Right atrium auricular region (tissue), 2 donors: Measurements from ENCODE around the gene KBTBD8. TPM values are rescaled to one million over a fixed set of nuclear protein-coding genes. Genes with fewer than 3 reads are reported as not detected.

ENCODE experiments used
- DNase-seq: peaks from one replicate; pipeline ENCODE4 v3.0.0-alpha.2; 2019; ENCODE audit warnings: low spot score
- H3K27ac ChIP-seq, 2 donors: fragments of 200-600 bp; sonication (generic); 1 replicate in 1 of 2; 2 replicates in 1 of 2; pipeline ENCODE4 v1.5.1; 2016 to 2019
- H3K27me3 ChIP-seq, 2 donors: fragments of 200-600 bp; sonication (generic); one replicate each; pipeline versions ENCODE4 v1.5.1 to v1.6.0; 2017 to 2019
- H3K36me3 ChIP-seq: fragments of 200-600 bp; sonication (generic); one replicate; pipeline ENCODE4 v1.5.1; 2016
- H3K4me1 ChIP-seq, 2 donors: fragments of 200-600 bp; sonication (generic); one replicate each; pipeline versions ENCODE4 v1.5.1 to v1.6.0; 2017 to 2019
- H3K4me3 ChIP-seq, 2 donors: fragments of 200-600 bp; sonication (generic); 1 replicate in 1 of 2; 2 replicates in 1 of 2; pipeline ENCODE4 v1.5.1; 2017 to 2019; ENCODE audit warnings: mild to moderate bottlenecking in 1 of 2, moderate library complexity in 1 of 2
- H3K9me3 ChIP-seq, 2 donors: fragments of 200-600 bp; sonication (generic); one replicate each; pipeline ENCODE4 v1.5.1; 2019
- CTCF ChIP-seq, 2 donors: fragments of 200-600 bp; sonication (generic); IDR thresholded peaks; one replicate each; pipeline ENCODE4 v1.5.1; 2019; ENCODE audit warnings: antibody characterized with exemption in 2 of 2
- total RNA-seq, 2 donors: library from RNA; depleted of rRNA; stranded (reverse); fragments of >200 nt; gene quantifications; one replicate each; pipeline ENCODE4 v1.1.0, GENCODE V29; 2016

The KBTBD8 gene
- total RNA-seq, 2 donors from 2014 or later = 4.4 to 6.9 TPM

- Histone ChIP-seq H3K36me3 (no peaks in the 10 kb centered on the region), H3K9me3 (no peaks in the 10 kb centered on the region), H3K27ac (no peak overlapping the region), H3K27me3 (no peaks in the 10 kb centered on the region), H3K4me1 (no peaks in the 10 kb centered on the region), H3K4me3 (no peak overlapping the region)
- no peak for TF ChIP-seq CTCF (IDR thresholded peaks at IDR 0.05)
- DNase-seq = no peak
Observed at GRCh38 chr3:66980791-66981190, 17.3 kb upstream of the KBTBD8 start.

- TF ChIP-seq CTCF (IDR thresholded peaks at IDR 0.05) = no peak
- Histone ChIP-seq H3K4me1 (no peaks in the 10 kb centered on the region), H3K36me3 (no peaks in the 10 kb centered on the region), H3K27ac (no peak overlapping the region), H3K9me3 (no peaks in the 10 kb centered on the region), H3K4me3 (no peak overlapping the region), H3K27me3 (no peaks in the 10 kb centered on the region)
- no peak for DNase-seq
Observed at GRCh38 chr3:66983101-66983500, 15.0 kb upstream of the KBTBD8 start.

GRCh38 chr3:66985336-66985920 lies 12.7 kb upstream of the KBTBD8 start:
- no peak for DNase-seq
- TF ChIP-seq CTCF (IDR thresholded peaks at IDR 0.05) = no peak
- no peaks in the 10 kb centered on the region for H3K9me3 ChIP-seq
- no peaks in the 10 kb centered on the region for H3K4me1 ChIP-seq
- no peaks in the 10 kb centered on the region for H3K27me3 ChIP-seq
- H3K36me3 ChIP-seq = no peaks in the 10 kb centered on the region
- H3K27ac ChIP-seq = no peak overlapping the region
- no peak overlapping the region for H3K4me3 ChIP-seq

- H3K27me3 ChIP-seq = no peaks in the 10 kb centered on the region
- H3K4me3 ChIP-seq = no peak overlapping the region
- no peak overlapping the region for H3K27ac ChIP-seq
- H3K9me3 ChIP-seq = no peaks in the 10 kb centered on the region
- DNase-seq = no peak
- H3K36me3 ChIP-seq = no peaks in the 10 kb centered on the region
- TF ChIP-seq CTCF (IDR thresholded peaks at IDR 0.05) = no peak
- no peaks in the 10 kb centered on the region for H3K4me1 ChIP-seq
Observed at GRCh38 chr3:66986406-66986805, 11.7 kb upstream of the KBTBD8 start.

GRCh38 chr3:66989241-66989640 lies 8.9 kb upstream of the KBTBD8 start:
- Histone ChIP-seq H3K4me1 (no peaks in the 10 kb centered on the region), H3K27me3 (no peaks in the 10 kb centered on the region), H3K4me3 (no peak overlapping the region), H3K9me3 (no peaks in the 10 kb centered on the region), H3K36me3 (no peaks in the 10 kb centered on the region), H3K27ac (no peak overlapping the region)
- no peak for TF ChIP-seq CTCF (IDR thresholded peaks at IDR 0.05)
- DNase-seq = no peak
